ENCODE data around the gene TAS1R1. TPM values are rescaled to one million over a fixed set of nuclear protein-coding genes. Genes with fewer than 3 reads are reported as not detected.

TAS1R1 gene
- total and polyA plus RNA-seq, 9 of the 15 experiments (the other 6 are each of a cell fraction or from before 2014, with no cell fraction given), result 0.06 TPM; not detected in 8

DNA sequence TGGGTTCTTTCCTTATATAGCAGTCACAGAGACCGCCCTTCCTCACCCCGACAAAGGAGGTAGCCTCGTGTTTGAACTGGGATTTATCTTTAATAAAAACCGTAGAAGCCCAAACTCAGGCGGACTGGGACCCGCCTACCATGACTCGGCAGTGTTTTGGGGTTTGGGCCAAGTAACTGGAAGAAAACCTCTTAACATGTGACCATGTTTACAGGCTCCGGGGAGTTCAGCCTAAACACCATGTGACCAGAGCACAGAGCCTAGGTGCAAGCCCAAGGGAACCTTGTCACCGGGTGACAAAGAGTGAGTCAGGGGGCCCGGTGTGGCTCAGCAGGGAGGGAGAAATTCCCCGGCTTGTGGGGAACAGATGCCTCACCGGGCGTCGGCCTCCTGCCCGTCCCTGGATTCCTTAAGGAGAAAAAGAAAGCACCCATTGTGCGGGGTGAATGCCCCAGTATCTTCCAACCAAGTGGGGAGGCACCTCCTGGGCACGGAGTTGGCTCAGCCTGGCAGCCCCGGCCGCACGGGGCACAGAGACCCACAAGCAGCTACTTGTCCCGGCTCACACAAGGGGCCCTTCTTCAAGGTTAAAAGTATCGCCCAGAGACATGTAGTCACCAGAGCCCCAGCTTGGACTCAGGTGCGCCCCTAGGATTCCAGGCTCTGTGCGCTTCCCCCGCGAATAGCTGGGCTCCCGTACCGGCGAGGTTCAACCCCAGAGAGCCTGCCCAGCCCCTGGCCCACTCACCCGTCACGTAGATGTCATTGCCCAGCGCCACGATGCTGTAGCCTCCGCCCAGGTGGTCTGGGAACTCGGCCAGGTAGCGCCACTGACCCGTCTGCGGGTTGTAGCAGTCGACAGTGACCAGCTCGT is 46.2 kb downstream of the TAS1R1 start:
- intact Hi-C loops (cut with micrococcal nuclease) (loop anchor here (1.0 to 2.0 kb wide), 3 partner anchors 12 to 47 kb away; partner anchors contain the start of genes NOL9 and PHF13), in situ Hi-C loops (cut with MboI) (no loop called here)
- Histone ChIP-seq H3K36me3 (ENCODE audit: control insufficient read depth, insufficient read depth, low read length) (peaks cover 43% of the 10 kb centered on the region), H3K9me3 (replicated peaks; ENCODE audit: control insufficient read depth, insufficient read depth, low read depth, low read length) (no peaks in the 10 kb centered on the region), H3K4me2 (ENCODE audit: insufficient read depth, low read length) (peak overlapping the region; percentile 99), H4K20me1 (replicated peaks; ENCODE audit: control insufficient read depth, insufficient read depth, low read length) (peaks cover 48% of the 10 kb centered on the region), H3K4me1 (replicated peaks in 1 of 2; ENCODE audit: control insufficient read depth in 2 of 2, insufficient read depth in 2 of 2, low read length in 2 of 2) (peaks cover 38 to 68% of the 10 kb centered on the region in 2 experiments), H3K27me3 (ENCODE audit: control insufficient read depth in 2 of 2, insufficient read depth in 2 of 2, low read length in 2 of 2) (no peaks in the 10 kb centered on the region), H3K79me2 (ENCODE audit: control insufficient read depth, insufficient read depth, low read length) (peaks cover 62% of the 10 kb centered on the region), H3K27ac (ENCODE audit: extremely low read depth, low read depth, low read length) (peak overlapping the region; percentile 99), H2AFZ (ENCODE audit: low read depth, low read length) (peak overlapping the region; percentile 83), H3K4me3 (peak overlapping the region; percentile 89), H3K9me1 (ENCODE audit: control insufficient read depth, insufficient read depth, low read length) (peaks cover 23% of the 10 kb centered on the region), H3K9ac (ENCODE audit: insufficient read depth in 1 of 2, low read depth in 2 of 2, low read length in 2 of 2) (peak overlapping the region; percentile 93 to 100)
- FAIRE-seq, result peak; percentile 99
- no TSS peak for BruUV-seq (replicated peaks)
- ChIA-PET CTCF (ENCODE audit: low intra/inter-chr PET ratio) (interaction anchor here (0.5 kb wide), 1 partner anchor 47 kb away, joined by 3 read pairs; the partner anchor contains the start of gene NOL9), POLR2A (interaction anchor here (0.6 to 10.7 kb wide), 21 partner anchors 8 to 406 kb away, joined by 3 to 221 read pairs (median 4); partner anchors contain the start of genes PHF13 and ZBTB48)
- DNase-seq (ENCODE audit: extremely low read depth in 1 of 4, low spot score in 3 of 4), result peak; percentile 66 to 97 (median 78)
- peak; percentile 70 for ATAC-seq
- WGBS (ENCODE audit: insufficient coverage, low coverage, missing lambda C conversion rate), result under 1% methylated on average over 40 of the region's 40 CpGs
- TF ChIP-seq, protein P1, sequence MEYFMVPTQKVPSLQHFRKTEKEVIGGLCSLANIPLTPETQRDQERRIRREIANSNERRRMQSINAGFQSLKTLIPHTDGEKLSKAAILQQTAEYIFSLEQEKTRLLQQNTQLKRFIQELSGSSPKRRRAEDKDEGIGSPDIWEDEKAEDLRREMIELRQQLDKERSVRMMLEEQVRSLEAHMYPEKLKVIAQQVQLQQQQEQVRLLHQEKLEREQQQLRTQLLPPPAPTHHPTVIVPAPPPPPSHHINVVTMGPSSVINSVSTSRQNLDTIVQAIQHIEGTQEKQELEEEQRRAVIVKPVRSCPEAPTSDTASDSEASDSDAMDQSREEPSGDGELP (CRISPR knock-in tag; IDR thresholded peaks at IDR 0.05; ENCODE audit: borderline replicate concordance), result peak; percentile 58
- TF ChIP-seq, protein P2, sequence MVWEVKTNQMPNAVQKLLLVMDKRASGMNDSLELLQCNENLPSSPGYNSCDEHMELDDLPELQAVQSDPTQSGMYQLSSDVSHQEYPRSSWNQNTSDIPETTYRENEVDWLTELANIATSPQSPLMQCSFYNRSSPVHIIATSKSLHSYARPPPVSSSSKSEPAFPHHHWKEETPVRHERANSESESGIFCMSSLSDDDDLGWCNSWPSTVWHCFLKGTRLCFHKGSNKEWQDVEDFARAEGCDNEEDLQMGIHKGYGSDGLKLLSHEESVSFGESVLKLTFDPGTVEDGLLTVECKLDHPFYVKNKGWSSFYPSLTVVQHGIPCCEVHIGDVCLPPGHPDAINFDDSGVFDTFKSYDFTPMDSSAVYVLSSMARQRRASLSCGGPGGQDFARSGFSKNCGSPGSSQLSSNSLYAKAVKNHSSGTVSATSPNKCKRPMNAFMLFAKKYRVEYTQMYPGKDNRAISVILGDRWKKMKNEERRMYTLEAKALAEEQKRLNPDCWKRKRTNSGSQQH (CRISPR knock-in tag; IDR thresholded peaks at IDR 0.05), result no peak
- no peak for TF ChIP-seq MYNN (IDR thresholded peaks at IDR 0.05)
- no peak for TF ChIP-seq MYNN (CRISPR knock-in tag; IDR thresholded peaks at IDR 0.05)
- TF ChIP-seq FOXK2 (conservative IDR thresholded peaks at IDR 0.05 in 1 of 2, IDR thresholded peaks at IDR 0.05 in 1 of 2; ENCODE audit: low read depth in 2 of 2), result peak; percentile 99 to 100
- TF ChIP-seq, protein P3, sequence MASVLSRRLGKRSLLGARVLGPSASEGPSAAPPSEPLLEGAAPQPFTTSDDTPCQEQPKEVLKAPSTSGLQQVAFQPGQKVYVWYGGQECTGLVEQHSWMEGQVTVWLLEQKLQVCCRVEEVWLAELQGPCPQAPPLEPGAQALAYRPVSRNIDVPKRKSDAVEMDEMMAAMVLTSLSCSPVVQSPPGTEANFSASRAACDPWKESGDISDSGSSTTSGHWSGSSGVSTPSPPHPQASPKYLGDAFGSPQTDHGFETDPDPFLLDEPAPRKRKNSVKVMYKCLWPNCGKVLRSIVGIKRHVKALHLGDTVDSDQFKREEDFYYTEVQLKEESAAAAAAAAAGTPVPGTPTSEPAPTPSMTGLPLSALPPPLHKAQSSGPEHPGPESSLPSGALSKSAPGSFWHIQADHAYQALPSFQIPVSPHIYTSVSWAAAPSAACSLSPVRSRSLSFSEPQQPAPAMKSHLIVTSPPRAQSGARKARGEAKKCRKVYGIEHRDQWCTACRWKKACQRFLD (CRISPR knock-in tag; IDR thresholded peaks at IDR 0.05), result peak; percentile 39; the same call in 1 of the 2 replicates
- TF ChIP-seq NR2C1 (IDR thresholded peaks at IDR 0.05), result no peak
- TF ChIP-seq NR2C1 (tag; IDR thresholded peaks at IDR 0.05), result 0 out of 2 replicates have a peak, but pooled peaks have one; percentile 30
- TF ChIP-seq SIN3A (IDR thresholded peaks at IDR 0.05; ENCODE audit: borderline replicate concordance in 2 of 2, control insufficient read depth in 1 of 2, low read depth in 2 of 2, low read length in 2 of 2), result peak; percentile 49 to 78; a peak in 2 of 4 replicates
- TF ChIP-seq NONO (IDR thresholded peaks at IDR 0.05; ENCODE audit: low read depth in 2 of 2, low read length in 1 of 2), result 0 out of 4 replicates have a peak, but pooled peaks of 1 of the 2 experiments have one; percentile 16
- peak; percentile 71 for TF ChIP-seq BHLHE40 (IDR thresholded peaks at IDR 0.05; ENCODE audit: low read length)
